Breast epithelium (tissue), 3 donors: Measurements from ENCODE around the gene MARCHF3.

ENCODE experiments used
- POLR2A ChIP-seq: fragments of 450-650 bp; IDR thresholded peaks from one replicate; pipeline ENCODE4 v1.6.1; 2016; ENCODE audit warnings: antibody characterized with exemption, mild to moderate bottlenecking, moderate library complexity
- POLR2AphosphoS5 ChIP-seq, 3 donors: sonication (generic); formaldehyde crosslinking; IDR thresholded peaks; one replicate each; pipeline ENCODE4 v1.6.1; 2017; ENCODE audit warnings: antibody characterized with exemption in 3 of 3
- TF ChIP-seq, protein P1 (sequence below), 3 donors: fragments of 450-650 bp; IDR thresholded peaks; one replicate each; pipeline ENCODE4 v1.5.1; 2016 to 2017; ENCODE audit warnings: antibody characterized with exemption in 3 of 3, mild to moderate bottlenecking in 3 of 3, moderate library complexity in 3 of 3

DNA sequence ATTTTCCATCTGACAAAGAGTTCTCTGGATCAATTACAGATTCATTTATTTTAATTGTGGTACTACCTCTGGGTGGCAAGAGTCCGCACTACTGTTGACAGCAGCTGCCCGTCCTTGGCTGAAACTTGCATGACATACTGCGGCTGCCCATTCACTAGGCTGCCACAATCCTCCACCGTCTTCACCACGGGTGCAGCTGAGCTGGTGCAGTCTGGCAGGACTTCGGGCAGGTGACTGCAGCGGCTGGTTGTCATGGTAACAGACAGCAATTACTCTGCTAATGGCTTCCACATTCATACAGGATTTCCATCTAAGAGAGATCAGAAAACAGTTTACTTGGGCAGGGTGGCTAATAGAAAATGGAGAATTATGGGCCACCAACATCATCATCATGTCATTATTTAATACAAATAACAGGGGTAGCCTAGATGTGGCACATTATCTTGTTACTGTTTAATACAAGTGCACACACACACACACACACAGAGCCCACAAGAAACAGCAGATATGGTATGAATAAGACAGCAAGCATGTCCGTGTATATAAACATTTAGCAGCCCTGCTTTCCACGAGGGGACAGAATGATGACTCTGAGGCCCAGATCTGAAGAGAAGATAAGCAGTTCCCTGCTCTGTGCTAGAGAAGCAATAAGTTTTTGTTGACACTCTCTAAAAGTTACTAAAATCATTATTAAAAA lies 112.3 kb downstream of the MARCHF3 start:
- TF ChIP-seq, protein P1, sequence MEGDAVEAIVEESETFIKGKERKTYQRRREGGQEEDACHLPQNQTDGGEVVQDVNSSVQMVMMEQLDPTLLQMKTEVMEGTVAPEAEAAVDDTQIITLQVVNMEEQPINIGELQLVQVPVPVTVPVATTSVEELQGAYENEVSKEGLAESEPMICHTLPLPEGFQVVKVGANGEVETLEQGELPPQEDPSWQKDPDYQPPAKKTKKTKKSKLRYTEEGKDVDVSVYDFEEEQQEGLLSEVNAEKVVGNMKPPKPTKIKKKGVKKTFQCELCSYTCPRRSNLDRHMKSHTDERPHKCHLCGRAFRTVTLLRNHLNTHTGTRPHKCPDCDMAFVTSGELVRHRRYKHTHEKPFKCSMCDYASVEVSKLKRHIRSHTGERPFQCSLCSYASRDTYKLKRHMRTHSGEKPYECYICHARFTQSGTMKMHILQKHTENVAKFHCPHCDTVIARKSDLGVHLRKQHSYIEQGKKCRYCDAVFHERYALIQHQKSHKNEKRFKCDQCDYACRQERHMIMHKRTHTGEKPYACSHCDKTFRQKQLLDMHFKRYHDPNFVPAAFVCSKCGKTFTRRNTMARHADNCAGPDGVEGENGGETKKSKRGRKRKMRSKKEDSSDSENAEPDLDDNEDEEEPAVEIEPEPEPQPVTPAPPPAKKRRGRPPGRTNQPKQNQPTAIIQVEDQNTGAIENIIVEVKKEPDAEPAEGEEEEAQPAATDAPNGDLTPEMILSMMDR (IDR thresholded peaks at IDR 0.05) = no peak
- no peak for TF ChIP-seq POLR2A
- TF ChIP-seq POLR2AphosphoS5 (IDR thresholded peaks at IDR 0.05) = no peak
